Globus pallidus (tissue), 1 donor: Measurements from ENCODE around the gene ARHGAP26.

ENCODE experiments used
- DNase-seq: peaks from one replicate; pipeline ENCODE4 v3.0.0-alpha.2; 2015; ENCODE audit warnings: low spot score

The ARHGAP26 gene

DNA sequence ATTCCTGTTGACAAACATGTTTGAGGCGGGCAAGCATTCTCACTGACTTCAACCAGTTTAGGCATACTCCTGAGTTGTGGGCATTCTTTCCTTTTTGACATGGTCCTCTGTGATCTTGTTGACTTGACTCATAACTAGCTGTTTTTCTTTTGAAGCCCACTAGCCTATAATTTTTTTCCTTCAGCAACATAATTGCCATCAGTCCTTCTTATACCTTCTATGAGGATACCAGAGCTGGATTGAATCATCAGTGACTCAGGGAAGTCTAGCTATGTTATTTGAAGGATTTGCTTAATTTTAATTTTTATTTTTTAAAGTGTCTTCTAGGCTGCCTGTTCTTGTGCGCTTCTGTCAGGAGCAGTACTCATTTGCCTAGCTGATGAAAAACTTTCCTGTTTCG lies 373.8 kb downstream of the ARHGAP26 start:
- DNase-seq, result no peak

DNA sequence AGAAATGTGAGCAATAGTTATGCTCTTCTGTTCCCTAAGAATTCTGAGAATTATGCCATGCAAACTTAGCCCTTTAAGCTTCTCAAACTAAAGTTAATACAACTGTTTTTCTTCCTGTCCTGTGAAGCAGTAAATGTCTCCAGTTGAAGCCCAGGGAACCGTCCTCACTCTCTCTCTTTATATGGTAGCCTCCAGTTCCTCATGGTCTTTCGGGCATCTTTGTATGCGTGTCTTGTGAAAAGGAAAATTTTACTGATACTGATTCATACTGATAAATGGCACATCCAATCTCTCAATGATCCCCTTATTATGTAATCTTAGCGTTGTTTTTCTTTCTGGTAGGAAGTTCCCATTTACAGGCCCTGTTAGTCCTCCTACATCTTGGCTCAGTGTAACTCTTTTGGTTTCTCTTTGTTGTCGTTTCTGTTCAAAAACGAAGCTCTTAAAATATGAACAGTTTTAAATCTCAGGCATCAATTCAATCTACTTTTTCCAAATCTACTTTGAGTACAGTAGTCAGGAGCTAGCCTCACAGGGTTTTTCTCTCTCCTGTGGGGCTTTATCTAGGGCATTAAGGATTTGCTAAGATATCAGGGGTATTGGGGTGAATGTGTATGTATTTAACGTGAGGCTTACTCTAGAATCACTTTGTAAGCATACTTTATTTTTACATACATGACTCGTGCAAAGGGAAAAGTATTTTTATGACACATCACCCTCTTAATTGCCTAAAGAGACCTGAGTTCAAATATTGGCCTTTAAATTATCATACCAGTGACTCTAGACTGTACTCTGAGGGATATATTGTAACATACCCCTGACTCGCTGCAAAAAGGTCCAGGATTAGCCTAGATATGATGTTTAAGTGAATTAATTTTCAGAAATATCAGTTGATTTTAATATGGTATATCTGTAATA lies 375.3 kb downstream of the ARHGAP26 start:
- DNase-seq, result no peak

DNA sequence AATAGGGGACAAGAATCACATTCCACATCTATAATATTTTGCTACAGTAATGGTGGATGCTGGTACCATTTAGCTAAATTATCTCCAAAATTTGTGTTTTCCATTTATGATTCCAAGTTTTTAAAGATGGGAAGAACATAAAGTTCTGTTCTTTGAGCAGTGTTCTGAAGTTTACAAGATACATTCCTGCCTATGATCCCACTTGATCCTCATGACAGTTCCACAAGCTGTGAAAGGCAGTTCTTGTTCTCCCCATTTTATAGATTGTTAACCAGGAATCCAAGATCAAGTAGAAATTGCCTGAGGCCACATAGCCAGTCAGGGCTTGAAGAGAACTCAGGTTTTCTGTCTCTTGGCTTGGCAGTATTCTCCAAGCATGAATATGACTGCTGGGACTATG lies 376.0 kb downstream of the ARHGAP26 start:
- no peak for DNase-seq

DNA sequence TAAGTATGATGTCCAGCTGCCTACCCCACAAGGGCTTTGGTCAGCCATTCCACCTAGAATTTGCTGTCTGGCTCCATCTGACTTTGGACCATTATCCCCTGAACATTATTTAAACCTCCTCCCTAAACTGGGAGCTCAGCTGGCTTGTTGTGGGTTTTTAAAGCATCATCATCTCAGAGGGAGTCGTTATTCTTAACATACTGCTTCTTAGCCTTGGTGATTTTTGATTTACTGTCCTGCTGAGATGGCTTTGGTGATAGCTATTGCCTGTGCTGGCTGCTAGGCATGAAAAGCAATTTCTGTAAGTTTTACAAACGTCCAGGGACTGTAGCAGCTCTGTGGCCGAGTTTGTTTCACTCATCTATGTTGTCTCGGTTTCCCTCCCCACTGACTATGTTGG lies 377.2 kb downstream of the ARHGAP26 start:
- DNase-seq, result no peak

DNA sequence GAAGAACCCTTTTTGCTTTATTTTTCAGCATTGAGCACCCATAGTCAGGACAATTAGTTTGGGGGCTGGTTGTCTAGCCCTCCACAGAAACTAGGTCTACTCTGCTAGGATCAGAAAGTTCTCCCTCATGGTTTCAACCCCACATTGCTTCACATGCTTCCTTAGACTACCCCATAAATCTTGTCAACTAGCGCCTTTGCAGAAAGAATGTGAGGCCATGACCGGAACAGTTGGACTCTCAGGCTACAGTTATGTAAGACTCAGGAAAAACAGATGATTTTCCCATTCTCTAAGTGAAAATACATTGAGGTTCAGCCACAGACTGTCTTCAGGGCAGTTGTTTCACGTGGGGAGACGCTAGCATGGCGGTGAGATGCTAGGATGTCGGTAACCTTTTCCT lies 377.7 kb downstream of the ARHGAP26 start:
- no peak for DNase-seq

DNA sequence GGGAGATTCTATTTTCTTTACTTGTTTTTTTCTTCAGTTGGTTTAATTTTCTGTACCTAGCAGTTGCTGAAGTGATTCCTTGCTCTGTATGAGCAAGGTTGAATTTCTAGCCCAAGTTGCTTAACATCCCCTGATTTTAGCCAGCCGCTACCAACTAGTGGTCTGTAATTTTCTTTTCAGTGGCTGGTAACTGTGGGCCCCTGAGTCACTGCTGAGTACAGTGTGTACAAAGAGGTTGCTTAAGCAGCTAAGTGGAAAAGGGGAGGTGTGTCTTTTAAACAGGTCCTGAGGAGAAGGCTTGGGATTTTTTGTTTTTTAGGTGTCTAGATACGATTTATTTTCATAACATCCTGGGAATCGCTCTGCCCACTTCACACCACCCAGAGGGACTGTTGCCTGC lies 378.6 kb downstream of the ARHGAP26 start:
- no peak for DNase-seq

DNA sequence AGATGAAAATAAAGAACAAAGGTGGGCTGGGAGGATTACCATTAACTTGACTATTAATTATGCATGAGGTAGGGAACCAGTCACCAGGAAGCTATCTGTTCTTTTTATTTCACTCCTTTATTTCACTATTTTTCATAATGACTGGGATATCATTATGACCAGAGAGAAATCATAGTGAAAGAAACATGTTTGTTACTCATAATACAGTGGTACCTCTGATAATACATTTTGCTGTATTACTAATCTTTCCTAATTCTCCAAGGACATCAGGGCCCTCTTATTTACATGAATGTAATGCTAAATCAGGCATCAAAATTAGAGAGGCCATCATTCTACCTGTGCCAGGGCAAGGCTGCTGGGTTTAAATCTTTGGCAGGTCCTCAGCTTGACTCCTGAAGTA lies 379.6 kb downstream of the ARHGAP26 start:
- no peak for DNase-seq

DNA sequence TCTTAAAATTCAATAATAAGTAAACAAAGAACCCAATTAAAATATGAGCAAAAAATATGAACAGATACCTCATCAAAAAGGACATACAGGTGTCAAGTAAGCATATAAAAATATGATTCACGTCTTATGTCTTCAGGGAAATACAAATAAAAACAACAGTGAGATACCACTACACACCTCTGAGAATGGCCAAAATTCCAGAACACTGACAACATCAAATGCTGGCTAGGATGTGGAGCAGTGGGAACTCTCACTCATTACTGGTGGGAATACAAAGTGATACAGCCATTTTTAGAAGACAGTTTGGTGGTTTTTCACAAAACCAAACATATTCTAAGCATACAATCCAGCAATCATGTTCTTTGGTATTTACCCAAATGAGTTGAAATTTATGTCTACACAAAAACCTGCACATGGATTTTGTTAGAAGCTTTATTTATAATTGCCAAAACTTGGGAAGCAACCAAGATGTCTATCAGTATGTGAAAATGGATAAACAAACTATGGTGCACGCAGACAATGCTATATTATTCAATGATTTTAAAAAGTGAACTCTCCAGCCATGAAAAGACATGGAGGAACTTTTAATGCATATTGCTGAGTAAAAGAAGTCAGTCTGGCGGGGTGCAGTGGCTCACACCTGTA lies 381.0 kb downstream of the ARHGAP26 start:
- DNase-seq, result no peak

DNA sequence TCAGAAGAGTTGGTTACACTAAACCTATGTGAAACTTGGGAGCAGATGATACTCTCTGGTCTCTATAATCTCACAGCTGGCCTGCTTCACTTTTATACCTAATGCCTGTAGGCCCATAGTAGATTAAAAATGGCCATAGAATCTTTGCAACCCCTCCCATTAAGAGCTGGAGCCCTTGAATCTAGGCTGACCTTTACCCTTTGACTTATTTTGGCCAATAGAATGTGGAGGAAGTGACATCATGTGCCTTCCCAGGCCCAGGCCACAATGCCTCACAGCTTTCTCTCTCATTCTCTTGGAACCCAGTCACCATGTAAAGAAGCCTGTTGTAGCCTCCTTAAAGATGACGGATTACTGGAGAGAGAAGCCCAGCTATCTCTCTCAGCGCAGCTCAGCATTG lies 382.3 kb downstream of the ARHGAP26 start:
- no peak for DNase-seq

DNA sequence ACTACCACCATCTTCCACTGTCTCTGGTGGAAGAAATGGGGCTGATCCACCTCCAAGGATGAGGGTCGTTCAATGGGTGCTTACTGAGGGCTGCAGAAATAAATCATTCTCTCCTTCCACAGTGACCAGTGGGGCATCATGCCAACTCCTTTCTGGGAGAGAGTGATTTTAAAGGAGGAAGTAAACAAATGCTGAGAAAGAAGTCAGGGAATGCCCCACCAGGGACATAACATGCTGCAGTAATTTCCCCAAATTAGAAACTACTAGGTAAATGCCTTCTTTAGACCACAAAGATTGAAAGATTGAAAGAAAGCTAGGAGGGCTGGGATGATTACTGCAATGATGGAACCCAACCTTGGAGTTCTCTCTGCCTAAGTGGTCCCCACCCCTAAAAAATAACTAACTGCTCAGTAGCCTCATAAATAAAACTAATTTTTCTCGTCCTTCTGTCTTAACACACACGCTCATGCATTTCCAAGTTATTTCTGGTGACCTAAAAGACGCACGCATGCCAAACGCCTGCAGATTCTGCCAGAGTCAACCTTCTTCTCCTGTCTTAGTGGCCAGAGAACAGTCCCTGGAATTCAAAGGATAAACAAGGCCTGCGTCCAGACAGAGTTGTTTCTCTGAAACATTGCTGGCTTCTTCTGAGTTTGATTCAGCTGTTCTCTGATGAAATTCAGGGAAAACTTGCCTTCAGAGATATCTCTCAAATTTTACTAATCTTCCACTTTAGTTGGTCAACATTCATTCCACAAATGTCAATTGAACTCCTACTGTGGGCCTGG lies 383.3 kb downstream of the ARHGAP26 start:
- DNase-seq, result no peak

DNA sequence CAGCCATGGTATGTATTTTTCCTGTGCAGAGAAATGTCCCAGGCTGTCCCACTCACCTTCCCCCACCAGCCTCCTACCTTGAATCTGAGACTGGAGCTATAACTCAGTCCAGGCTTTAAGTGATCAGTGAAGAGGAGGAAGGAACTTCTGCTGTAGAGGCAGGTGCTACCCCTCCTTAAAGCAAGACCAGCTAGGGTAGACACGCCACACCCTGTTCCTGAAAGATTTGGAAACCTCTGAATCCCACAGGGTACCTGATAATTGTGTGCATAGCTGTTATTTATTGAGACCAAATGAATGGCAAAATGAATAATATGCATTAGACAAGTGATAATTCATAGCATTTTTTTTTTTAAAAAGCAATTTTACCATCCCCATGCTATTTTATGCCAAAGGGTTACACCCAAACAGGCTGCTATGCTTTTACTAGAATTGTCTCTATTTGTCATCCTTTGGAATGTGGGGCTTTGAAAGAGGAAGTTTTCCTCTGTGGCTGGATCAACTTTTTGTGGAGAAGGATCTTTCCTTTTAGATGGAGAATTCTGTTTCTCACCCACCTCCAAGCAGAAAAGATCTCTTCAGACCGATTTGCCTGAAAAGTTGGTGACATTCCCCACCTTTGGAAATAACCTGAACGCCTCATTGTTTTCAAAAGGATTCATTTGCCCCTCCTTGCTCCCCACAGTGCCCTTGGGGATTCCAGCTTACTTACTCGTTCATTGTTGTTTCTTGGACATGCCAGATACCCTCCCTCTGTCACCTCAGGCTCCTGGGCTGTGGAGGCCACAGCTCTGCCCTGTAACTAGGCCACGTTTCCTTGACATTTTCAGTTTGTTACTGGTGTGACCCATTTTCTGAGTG lies 384.6 kb downstream of the ARHGAP26 start:
- DNase-seq, result no peak

DNA sequence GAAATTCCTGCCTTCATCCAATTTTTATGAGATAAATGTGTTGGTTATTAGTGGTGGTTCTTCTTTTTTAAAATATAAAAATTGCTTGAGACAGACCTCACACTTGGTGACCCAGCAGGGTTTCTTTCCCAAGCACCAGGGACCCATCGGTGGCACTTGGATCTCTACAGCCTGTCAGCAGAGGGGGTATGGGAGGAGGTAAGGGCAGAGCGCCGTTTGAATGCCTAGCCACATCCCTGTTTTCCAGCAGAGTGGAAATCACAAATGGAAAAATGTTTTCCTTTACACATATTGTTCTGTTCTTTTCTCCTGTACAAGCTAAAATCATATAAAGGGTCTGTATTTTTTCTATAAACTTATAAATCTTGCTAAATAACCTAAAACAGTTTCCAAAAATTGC lies 385.3 kb downstream of the ARHGAP26 start:
- no peak for DNase-seq

DNA sequence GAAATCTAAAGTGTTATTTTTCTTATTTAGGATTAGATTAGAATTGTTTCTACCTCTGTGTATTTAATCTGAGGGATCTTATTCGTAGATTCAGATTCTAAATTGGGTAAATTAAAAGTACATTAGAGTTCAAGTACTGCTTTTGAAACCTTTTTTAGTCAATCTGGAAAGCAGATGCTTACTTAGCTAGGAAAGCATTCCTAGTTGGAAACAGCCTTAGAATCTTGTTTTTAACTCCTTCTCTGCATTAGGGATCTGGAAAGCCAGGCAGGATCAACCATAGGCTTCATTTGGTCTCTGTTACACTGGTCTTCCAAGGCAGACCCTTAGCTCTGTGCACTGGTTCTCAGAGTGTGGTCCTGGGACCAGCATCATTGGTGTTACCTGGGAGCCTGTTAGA lies 385.9 kb downstream of the ARHGAP26 start:
- DNase-seq, result no peak

DNA sequence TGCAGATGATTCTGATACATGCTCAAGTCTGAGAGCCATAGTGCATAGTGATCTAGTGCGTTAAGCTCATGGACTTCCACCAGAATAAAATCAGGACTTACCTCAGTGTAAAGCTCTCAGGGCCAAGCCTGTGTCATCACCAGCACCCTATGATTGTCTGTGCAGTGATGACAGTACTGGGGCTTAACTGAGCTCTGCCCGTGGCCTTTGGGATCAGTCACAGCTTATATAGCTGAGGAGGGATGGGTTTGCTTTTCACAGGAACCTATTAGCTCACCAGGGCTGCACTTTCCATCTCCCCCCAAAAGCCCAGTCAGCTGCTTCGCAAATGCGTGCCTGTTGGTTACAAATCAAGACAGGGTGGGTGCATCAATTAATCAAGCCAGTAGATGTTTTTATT lies 386.4 kb downstream of the ARHGAP26 start:
- DNase-seq, result no peak

DNA sequence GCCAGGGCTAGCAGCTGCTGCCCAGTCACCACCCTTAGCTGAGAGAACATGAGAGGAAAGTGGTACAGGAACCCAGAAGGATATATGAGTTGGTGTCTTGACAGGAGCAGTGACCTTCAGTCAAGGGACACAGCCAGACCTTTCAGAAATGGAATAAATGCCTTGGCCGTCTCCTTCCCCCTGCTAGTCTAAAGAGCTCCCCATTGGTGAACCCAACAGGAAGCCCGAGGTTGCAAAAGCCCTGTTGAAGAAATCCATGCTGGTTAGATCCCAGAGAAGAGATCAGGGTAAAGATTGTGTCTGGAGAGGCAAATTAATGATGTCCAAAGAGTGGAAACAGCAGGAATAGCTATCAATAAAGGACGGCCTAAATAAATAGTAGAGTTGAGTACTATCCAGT lies 388.9 kb downstream of the ARHGAP26 start:
- no peak for DNase-seq

DNA sequence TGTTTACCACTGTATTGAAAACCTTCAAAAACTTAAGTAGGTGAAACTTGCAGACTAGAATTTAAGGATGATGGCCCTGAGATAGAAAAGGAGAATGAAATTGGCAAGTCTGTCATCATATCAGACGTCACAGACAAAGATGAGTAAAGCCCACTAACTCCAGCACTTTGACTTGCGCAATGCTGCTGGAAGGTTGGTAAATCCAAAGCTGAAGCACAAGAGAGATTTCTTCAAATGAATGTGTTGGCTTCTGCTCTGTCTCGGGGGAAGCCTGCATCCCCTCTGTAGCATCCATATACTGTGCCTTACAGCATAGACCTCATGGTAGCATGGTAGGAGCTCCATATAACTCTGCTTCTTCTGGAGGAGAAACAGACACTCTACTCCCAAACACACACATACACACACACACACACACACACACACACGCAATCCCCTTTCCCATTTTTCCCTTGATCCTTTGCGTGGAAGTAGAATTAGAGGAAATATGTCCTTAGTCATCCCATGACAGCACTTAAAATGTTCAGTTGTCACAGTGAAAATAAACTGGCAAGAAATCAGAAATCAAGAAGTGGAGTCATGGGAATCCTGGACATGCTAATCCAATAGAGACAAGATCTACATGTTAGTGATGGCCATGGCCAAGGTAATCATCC lies 391.8 kb downstream of the ARHGAP26 start:
- DNase-seq, result no peak

DNA sequence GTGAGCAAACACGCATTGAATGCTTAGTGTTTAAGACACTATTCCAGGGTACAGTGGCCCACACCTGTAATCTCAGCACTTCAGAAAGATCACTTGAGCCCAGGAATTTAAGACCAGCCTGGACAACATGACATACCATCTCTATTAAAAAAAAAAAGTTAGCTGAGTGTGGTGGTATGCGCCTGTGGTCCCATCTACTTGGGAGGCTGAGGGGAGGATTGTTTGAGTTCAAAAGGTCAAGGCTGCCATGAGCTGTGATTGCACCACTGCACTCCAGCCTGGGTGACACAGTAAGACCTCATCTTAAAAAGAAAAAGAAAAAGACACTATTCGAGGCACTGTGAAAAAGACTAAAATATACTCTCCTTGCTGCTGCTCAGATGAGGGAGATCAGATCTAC lies 392.6 kb downstream of the ARHGAP26 start:
- no peak for DNase-seq

DNA sequence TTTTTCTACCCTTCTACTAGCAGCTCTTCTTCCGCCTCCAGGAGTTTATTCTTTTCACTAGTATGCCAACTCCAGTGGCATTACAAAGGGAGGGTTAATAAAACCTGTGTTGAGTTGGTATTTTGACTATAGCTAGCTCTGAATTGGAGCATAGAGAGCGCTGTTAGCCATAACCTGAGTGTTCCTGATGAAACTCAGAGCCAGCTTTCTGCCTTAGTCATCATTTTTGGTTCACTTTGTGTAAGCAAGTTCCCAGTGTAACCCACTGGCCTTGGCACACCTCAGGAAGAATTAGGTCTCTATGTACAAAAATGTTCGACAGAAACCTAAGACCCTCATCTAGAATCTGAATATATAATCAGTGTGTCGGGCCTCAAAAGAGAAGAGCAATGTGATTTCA lies 394.4 kb downstream of the ARHGAP26 start:
- DNase-seq, result no peak

DNA sequence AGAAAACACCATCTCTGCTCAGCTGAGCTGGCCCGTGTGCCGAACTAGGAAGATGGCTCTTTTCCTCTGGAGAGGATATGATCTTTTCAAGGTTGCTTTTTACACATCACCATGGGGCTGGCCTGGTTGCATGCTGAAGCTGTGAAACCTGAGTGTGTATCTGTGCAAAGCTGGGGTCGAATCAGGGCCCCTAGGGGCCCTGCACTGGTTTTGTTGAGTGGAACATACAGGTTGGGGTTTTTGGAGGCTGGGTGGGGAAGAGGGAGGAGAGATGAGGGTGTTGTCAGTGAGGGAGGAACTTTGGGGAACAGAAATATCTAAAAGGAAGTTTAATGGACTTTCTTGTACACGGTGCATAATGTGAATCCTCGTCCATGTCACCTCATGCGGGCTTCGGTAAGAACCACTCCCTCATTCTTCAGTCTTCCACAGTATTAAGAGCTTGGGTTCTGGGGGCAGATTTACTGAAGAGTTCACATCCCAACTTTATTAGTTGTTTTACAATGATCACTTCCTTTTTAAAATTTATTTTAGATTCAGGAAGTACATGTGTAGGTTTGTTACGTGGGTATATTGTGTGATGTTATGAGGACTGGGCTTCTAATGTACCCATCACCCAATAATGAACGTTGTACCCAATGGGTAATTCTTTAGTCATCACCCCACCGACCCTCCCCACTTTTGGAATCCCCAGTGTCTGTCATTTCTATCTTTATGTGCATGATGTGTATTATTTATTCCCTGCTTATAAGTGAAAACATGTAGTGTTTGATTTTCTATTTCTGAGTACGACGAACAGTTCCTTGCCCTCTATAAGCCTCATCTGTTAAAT lies 395.1 kb downstream of the ARHGAP26 start:
- DNase-seq, result no peak

DNA sequence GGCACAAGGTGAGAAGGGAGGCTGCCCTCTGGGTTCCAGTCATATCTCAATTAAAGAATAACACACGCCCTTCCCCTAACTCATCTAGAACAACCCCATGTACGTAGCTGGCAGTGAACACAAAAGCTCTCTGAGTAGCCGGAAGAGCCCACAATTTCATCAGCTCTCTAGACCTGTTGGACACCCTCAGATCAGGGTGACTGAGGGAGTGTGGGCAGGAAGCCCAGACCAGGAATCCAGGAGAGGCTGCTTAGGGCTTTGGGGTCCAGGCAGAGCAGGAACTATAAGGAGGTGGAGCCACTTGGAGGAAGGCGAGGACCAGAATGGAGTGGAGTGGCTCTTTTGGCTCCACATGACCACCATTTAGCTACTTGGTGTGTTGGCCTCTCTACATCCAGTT lies 395.9 kb downstream of the ARHGAP26 start:
- DNase-seq, result no peak
